NAMALWA (cell line): Measurements from ENCODE around the gene GLDN.

Experiments used
- DNase-seq: peaks from one replicate; pipeline ENCODE4 v3.0.0-alpha.2; 2015; ENCODE audit warnings: low spot score

The GLDN gene

GRCh38 chr15:51356983-51357382 is 15.5 kb downstream of the GLDN start:
- DNase-seq = no peak

GRCh38 chr15:51359981-51360380 is 18.5 kb downstream of the GLDN start:
- DNase-seq = no peak

GRCh38 chr15:51363383-51363782 is 21.9 kb downstream of the GLDN start:
- no peak for DNase-seq

GRCh38 chr15:51365417-51365816 is 24.0 kb downstream of the GLDN start:
- no peak for DNase-seq

- DNase-seq = no peak
Observed at GRCh38 chr15:51366071-51366470, 24.6 kb downstream of the GLDN start.

- DNase-seq = no peak
Observed at GRCh38 chr15:51366920-51367319, 25.5 kb downstream of the GLDN start.

- no peak for DNase-seq
Observed at GRCh38 chr15:51367322-51367976, 26.0 kb downstream of the GLDN start.

- DNase-seq = no peak
Observed at GRCh38 chr15:51368307-51368706, 26.9 kb downstream of the GLDN start.

GRCh38 chr15:51368751-51369450 is 27.4 kb downstream of the GLDN start:
- DNase-seq = no peak

GRCh38 chr15:51369451-51369761 is 28.0 kb downstream of the GLDN start:
- no peak for DNase-seq

GRCh38 chr15:51371266-51371665 is 29.8 kb downstream of the GLDN start:
- DNase-seq = no peak

- no peak for DNase-seq
Observed at GRCh38 chr15:51374131-51374530, 32.7 kb downstream of the GLDN start.

- DNase-seq = no peak
Observed at GRCh38 chr15:51375966-51376640, 34.6 kb downstream of the GLDN start.

- no peak for DNase-seq
Observed at GRCh38 chr15:51377038-51377786, 35.8 kb downstream of the GLDN start.

GRCh38 chr15:51378406-51378805 is 37.0 kb downstream of the GLDN start:
- no peak for DNase-seq

- no peak for DNase-seq
Observed at GRCh38 chr15:51379390-51379789, 37.9 kb downstream of the GLDN start.

- DNase-seq = peak; percentile 78
Observed at GRCh38 chr15:51380999-51381806, 39.7 kb downstream of the GLDN start.

GRCh38 chr15:51382787-51383186 is 41.3 kb downstream of the GLDN start:
- DNase-seq = peak; percentile 62

GRCh38 chr15:51386029-51386428 is 44.6 kb downstream of the GLDN start:
- DNase-seq = no peak

- DNase-seq = no peak
Observed at GRCh38 chr15:51386486-51386885, 45.0 kb downstream of the GLDN start.

GRCh38 chr15:51386960-51387698 is 45.7 kb downstream of the GLDN start:
- no peak for DNase-seq
